ENCODE measurements around the gene H6PD.
A peak's percentile ranks its signal among the peaks of the same experiment; 100 is the strongest.

Gene H6PD, protein sequence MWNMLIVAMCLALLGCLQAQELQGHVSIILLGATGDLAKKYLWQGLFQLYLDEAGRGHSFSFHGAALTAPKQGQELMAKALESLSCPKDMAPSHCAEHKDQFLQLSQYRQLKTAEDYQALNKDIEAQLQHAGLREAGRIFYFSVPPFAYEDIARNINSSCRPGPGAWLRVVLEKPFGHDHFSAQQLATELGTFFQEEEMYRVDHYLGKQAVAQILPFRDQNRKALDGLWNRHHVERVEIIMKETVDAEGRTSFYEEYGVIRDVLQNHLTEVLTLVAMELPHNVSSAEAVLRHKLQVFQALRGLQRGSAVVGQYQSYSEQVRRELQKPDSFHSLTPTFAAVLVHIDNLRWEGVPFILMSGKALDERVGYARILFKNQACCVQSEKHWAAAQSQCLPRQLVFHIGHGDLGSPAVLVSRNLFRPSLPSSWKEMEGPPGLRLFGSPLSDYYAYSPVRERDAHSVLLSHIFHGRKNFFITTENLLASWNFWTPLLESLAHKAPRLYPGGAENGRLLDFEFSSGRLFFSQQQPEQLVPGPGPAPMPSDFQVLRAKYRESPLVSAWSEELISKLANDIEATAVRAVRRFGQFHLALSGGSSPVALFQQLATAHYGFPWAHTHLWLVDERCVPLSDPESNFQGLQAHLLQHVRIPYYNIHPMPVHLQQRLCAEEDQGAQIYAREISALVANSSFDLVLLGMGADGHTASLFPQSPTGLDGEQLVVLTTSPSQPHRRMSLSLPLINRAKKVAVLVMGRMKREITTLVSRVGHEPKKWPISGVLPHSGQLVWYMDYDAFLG

DNA sequence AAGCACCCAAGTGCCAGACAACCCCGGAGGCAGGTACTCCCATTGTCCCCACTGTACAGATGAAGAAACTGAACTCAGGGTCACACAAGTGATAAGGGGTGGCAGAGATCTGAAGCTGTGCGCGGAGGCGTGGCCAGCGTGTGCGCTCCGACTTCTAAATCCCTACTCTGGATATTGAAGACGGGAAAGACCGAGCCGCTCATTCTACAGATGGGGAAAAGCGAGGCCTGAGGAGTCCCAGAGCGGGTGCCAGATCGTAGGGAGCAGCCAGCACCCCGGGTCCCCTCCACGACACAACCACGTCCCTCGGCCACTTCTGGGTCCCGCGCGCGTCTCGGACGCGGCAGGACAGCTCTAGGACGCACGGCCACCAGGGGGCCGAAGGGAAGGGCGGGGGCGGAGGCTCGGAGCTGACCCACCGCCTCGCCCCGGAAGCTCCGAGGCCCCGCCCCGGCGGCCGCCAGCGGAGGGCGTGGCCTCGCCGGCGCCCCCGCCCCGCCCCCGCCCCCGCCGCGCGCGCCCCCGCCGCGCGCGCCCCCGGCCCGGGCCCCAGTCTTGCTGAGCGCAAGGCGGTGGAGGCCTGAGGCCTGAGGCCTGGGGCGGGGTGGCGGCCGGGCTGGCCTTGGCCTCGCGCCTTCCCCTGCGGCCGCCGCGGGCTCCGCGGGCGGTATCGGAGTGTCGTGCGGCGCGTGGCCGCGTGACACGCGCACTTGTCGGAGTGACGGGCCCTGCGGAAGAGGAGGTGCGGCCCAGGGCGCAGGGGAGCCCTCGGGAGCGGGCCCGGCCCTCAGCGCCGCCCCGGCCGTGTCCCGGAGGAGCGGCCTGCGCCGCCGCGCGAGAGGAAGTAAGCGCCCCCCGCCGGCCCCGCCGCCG lies at the start of gene H6PD:
TSS of gene H6PD (plus strand) at position 552 of the 873 bp plus-strand sequence. CDS start 10,161 bp downstream, outside the sequence.
- DNase-seq (ENCODE audit: low read depth in 2 of 2), result peak; percentile 59 to 64

GRCh38 chr1:9186082-9186859 lies 48.3 kb upstream of the H6PD start:
- DNase-seq (ENCODE audit: low read depth in 2 of 2), result no peak

DNA sequence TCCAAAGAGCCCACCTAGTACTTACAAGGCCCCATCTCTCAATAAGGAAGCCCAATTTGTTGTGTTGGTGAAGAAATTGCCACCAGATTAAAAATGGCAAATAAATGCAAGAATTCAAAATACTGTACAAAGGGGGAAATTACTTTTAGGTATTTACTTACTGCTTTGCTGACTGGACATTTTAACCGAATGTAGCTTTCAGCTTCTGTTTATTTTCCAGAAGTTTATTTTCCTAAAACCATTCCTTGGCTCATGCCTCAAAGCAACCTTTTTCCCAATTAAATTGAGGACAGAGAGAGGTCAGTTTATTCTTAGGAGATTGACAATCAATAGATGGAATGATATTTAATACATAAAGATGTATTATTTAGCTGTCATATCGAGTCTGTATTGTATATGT lies 47.6 kb upstream of the H6PD start:
- no peak for DNase-seq (ENCODE audit: low read depth in 2 of 2)

DNA sequence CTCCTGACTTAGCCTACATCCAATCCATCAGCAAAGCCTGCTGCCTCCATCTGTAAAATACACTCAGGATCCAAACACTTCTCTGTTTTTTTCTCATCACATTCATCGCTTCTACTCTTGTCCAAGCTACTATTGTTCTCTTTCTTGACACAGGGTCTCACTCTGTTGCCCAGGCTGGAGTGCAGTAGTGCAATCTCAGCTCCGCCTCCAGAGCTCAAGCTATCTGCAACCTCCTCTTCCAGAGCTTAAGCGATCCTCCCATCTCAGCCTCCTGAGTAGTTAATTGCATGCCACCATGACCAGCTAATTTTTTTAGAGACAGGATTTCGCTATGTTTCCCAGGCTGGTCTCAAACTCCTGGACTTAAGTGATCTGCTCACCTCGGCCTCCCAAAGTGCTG lies 44.3 kb upstream of the H6PD start:
- DNase-seq (ENCODE audit: low read depth in 2 of 2), result no peak

GRCh38 chr1:9191231-9191630 lies 43.3 kb upstream of the H6PD start:
- DNase-seq (ENCODE audit: low read depth in 2 of 2), result no peak

DNA sequence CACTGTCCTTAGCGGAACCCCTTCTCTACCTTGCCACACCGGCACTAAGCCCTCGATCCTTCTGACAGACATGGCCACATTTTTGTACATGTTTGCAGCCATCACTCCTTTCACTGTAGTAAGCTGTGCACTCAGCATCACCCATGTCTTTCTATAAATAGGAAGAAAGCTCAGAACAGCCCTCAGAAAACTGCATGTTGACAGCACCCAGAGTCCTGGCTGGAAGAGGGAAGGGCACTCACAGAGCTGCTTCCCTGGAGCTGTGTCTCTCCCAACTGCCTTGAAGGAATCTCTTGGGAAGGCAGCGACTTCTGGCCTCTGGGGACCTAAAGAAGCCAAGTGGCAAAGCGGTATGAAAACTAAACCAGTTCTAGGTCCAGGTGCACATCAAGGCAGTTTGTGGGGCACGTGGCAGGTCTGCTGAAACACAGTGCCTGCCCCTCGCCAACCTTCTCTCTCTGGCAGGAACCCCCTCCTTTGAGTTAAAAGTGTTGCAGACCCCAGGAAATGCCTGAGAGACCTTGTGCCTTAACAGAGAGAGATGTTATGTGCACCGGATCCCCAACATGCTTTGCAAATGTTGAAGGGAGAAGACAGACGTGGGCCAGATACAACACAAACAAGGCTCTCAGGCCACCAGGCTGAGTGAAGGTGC lies 41.9 kb upstream of the H6PD start:
- no peak for DNase-seq (ENCODE audit: low read depth in 2 of 2)

DNA sequence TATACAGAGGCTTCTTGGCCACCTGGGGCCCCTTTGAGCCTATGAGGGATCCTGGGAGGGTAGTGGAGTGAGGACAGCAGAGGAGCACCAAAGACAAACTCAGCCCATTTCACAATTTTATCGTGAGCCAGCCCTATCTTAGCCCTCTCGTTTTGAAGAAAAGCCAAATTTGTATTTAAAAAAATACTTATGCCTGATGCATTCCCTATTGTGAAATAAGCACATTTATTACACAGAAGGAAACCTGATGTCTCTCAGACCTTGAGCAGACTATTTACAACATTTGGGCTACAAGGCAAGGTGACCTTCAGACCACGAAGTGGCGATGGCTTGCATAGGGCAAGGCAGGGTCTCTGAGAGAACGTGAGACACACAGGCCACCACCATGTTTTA lies 41.3 kb upstream of the H6PD start:
- DNase-seq (ENCODE audit: low read depth in 2 of 2), result no peak

DNA sequence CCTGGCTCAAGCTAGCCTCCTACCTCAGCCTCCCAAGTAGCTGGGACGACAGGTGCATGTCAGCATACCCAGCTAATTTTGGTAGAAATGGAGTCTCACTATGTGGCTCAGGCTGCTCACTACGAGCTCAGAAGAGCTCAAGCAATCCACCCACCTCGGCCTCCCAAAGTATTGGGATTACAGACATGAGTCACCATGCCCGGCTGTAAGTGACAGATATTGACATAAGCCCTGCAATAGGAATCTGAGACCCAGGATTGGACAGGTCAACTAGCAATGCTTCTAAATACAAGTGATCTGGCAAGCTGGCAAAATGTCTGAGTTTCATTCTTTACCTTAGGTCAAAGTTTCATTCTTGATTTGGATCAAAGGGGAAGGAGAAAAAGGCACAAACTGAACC lies 40.5 kb upstream of the H6PD start:
- DNase-seq (ENCODE audit: low read depth in 2 of 2), result no peak

DNA sequence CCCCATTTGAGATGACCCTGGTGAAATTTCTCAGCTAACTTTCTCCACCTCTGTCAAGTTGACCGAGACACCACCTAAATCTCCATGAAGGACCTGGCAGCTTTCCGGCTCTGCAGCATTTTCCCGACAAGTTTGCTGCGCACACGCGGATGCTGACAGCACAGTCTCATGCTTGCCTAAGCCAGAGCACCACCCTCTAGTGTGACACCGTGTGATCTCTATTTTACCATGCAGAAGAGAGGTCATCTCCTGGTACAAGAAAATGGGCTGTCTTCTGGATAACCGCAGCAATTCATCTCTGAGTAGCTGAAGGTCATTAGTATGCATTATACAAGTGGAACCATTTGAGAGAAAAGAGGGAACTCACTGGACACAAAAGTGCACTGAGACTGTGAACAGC lies 38.9 kb upstream of the H6PD start:
- DNase-seq (ENCODE audit: low read depth in 2 of 2), result no peak

DNA sequence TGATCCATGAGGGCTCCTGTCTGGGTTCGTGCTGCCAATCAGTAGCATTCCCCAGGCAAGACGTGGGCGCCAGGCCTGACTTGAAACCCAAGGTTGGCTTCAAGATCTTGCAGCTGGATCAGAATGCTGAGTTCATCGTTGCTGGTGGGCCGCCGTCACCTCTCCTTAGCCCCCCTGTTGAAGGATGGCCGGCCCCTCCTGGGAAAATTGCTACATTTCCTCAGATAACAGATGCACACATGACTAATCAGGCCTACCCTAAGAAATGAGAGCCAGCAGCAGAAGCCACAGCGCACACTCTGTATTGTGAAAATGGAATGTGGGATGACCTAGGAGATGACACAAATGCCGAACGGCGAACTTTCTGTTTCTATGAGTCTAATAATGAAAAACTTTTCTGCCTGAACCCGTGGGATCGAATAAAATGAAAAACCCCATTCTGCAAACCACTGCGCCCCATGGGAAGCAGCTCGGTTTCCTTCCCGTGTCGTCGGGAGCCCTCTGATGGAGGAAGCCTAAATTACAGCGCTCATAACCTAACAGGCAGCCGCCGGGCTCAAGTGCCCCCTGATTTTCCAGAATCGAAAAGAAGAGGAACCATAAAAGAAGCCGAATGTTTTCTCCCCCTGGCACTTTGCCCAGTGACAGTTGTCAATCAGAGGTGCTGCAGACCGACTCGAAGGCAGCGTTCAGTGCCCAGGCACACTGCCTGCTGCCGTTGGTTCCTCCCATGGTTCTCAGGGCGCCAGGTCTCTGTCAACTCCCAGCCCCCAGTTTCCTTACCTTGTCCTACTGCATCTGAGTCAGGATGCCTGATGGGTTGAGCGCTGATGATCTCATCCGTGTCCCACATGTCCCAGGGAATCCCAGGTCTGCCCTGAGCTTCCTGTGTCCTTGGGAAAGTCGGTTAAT lies 38.2 kb upstream of the H6PD start:
- peak; percentile 40 to 54 for DNase-seq (ENCODE audit: low read depth in 2 of 2)

- DNase-seq (ENCODE audit: low read depth in 2 of 2), result no peak
Observed at GRCh38 chr1:9197186-9198099, 37.1 kb upstream of the H6PD start.

DNA sequence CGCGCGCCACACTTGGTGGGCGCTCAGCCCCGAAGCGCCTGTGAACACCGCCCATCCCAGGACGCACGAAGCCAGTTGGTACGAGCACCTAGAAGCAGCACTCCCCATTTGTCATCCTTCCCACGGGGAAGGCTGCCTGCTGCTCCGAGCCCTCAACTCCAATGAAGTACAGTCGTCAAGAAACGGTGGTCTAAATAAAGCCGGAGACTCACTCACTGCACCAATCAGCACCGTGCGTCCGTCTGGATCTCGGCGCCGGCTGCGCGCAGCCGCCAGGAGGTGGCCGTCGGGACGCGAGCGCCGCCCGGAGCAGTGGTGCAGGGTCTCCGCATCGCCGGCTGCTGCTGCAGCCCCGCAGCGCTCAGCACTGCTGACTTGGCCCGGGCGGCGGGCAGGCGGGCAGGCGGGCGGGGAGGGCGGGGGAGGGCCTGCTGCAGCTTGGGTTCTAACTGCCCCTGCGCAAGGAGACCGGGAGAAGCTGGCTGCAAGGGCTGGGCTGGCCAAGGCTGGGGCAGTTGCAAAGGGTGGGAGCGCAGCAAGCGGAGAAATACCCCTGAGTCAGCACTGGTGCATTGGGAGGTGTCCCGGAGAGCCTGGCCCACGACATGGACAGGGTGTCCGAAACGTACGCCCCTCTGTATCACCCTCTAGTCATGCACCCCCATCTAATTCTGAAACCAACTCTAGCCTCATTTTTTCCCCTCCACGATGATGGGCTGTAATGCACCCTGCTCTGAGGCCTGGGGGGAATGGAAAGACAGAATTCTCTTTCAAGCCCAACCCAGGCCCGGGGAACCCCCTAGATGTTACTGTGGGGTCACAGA lies 35.8 kb upstream of the H6PD start:
- DNase-seq (ENCODE audit: low read depth in 2 of 2), result peak; percentile 38 to 44

DNA sequence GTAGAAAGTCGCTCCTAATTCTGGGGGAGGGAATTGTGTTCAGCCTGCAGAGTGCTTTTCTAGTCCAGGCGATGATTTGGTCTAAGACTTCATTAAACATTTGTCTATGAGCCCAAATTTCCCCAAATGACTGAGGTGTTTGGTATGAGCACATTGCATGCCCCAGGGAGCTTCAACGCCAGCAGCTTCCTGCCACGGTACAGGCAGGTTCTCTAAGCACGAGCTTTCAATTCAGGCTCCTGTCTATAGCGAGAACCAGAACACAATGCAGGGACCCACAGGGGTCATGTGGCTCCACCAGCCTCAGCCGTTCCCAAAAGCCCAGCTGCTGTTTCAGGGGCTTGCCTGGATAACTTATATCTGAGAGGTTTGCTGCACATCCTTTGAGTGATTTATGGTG lies 34.1 kb upstream of the H6PD start:
- no peak for DNase-seq (ENCODE audit: low read depth in 2 of 2)

DNA sequence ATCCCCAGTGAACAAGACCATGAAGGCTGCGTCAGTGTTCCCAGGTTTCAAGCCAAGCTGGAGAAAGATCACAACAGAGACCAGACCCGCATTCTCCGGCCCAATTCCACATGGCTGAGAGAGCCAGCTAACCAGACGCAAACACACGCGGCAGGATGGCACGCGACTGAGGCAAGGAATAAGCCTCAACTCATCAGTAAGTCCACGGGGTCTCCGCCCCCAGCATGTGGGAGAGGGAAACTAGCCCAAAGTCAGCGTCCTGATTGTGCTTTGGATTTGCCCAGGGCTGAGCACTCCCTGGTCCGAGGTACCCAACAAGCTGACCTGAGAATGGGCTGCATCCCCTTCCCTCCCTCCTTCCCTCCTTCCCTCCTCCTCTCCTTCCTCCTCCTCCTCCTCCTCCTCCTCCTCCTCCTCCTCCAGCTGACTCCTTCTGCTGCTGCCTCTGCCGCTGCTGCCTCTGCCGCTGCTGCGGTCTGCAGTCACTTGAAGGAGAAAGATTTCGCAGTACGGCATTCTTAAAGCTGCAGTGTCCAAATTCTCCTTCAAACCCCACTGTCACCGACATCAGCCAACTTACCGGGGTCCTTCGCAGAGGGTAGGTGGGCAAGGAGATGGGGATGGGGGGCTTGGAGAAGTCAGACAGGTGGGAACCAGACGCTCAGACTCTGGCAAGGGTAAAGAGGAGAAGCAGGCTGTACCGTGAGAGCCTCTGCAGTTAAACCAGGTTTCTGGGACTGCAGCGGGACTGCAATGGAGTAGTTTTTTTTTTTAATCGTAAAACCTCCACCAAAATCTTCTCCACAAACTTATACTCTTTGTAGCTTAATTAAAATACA lies 33.0 kb upstream of the H6PD start:
- DNase-seq (ENCODE audit: low read depth in 2 of 2), result no peak

- no peak for DNase-seq (ENCODE audit: low read depth in 2 of 2)
Observed at GRCh38 chr1:9202240-9202870, 32.2 kb upstream of the H6PD start.

DNA sequence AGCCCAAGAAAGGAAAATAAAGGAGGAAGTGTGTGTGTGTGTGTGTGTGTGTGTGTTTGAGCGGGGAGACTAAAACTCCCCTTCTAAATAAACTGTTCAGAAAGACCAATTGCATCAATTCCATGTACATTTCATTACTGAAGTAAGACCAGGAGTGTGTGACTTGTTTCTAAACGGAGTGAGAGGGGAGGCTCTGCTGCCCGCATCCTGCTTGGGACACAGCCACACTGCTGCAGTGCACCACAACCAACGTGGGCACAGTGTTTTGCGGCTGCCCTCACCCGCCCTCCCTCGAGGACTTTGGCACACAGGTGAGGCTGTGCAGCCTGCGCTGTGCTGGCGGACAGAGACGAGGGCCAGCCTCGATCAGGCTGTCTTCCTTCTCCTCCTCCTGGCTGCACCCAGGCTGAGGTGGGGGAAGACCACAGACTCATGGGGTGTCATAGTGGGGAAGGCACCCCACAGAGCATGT lies 31.0 kb upstream of the H6PD start:
- DNase-seq (ENCODE audit: low read depth in 2 of 2), result peak; percentile 34 to 63
